Stimulated activated CD8-positive, alpha-beta memory T cell treated with anti-CD3 and anti-CD28 coated beads, Interleukin-4, amount 100 ng/mL, for 1 hour (primary cell): Measurements from ENCODE around the gene FOSB.

ENCODE experiments used
- DNase-seq, 2 donors: peaks; one replicate each; pipeline ENCODE4 v3.0.0-alpha.2; 2020; ENCODE audit warnings: low read depth in 2 of 2, low spot score in 1 of 2

The FOSB gene

GRCh38 chr19:45467115-45467455 lies 711 bp upstream of the FOSB start:
- no peak for DNase-seq

DNA sequence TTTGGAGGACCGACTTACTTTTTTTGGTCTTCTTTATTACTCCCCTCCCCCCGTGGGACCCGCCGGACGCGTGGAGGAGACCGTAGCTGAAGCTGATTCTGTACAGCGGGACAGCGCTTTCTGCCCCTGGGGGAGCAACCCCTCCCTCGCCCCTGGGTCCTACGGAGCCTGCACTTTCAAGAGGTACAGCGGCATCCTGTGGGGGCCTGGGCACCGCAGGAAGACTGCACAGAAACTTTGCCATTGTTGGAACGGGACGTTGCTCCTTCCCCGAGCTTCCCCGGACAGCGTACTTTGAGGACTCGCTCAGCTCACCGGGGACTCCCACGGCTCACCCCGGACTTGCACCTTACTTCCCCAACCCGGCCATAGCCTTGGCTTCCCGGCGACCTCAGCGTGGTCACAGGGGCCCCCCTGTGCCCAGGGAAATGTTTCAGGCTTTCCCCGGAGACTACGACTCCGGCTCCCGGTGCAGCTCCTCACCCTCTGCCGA lies 409 bp downstream of the FOSB start:
- DNase-seq, result no peak

DNA sequence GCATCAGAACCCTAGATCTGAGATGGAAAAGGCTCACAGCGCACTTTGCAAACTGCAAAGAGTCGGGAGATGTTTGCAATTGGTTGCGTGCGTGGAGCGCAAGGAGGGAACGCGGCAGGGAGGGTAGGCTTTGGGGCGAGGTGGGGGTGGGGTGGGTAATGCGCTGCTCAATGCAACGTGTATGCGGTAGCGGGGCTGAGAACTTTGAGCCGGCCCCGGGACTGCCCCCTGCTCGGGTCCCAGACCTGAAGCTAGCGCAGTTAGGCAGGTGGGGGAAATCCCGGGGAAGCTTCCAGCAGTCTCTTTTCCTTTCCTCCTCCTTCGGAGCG lies 971 bp downstream of the FOSB start:
- no peak for DNase-seq

DNA sequence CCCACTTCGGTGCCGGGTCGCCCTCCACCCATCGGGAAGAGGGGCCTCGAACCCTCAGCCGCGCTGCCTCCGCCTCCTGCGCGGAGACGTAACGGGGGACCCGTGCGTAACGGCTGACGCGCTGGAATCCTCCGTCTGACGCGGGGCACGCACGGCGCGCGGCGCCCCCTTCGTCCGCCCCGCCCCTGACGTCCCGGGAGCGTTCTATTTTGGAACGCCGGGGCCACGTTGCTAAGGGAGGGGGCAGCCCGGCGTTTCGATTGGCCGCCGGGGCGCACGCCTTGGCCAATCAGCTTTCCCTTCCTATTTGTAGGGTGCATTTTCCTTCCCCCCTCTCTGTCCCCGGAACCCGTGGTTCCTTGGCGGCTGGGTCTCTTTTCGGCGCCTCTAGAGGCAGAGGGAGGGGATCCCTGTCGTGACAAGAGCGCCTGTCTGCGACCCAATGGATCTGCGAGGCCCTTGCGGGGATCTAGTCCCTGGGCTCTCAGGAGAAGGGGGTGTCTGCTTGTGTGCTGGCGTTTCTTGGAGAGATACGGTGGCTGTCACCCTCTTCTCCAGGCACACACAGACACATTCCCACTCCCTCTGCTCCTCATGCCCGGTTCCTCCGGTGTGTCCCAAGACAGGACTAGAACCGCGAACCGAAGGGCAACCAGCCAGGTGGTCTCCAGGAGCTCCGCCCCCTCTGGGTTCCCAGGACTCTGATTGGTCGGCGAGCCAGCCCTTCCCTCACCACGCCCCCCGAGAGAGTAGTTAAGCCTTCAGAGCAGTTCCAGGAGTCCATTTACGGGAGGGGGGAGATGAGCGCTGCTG lies 1.5 kb downstream of the FOSB start:
- DNase-seq, result peak; percentile 76 to 86

GRCh38 chr19:45469945-45470761 lies 2.4 kb downstream of the FOSB start:
- no peak for DNase-seq

DNA sequence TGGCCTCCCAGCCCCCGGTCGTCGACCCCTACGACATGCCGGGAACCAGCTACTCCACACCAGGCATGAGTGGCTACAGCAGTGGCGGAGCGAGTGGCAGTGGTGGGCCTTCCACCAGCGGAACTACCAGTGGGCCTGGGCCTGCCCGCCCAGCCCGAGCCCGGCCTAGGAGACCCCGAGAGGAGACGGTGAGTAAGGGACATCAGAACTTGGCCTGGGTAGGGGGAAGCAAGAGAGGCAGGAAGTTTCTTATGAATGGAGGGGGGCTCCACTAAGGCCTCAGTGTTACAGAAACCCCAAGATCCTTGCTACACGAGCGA lies 2.9 kb downstream of the FOSB start:
- DNase-seq, result no peak

GRCh38 chr19:45471111-45471930 lies 3.5 kb downstream of the FOSB start:
- DNase-seq, result no peak

- DNase-seq, result no peak
Measured at GRCh38 chr19:45471931-45472562, 4.3 kb downstream of the FOSB start.

GRCh38 chr19:45472563-45473366 lies 5.0 kb downstream of the FOSB start:
- no peak for DNase-seq

DNA sequence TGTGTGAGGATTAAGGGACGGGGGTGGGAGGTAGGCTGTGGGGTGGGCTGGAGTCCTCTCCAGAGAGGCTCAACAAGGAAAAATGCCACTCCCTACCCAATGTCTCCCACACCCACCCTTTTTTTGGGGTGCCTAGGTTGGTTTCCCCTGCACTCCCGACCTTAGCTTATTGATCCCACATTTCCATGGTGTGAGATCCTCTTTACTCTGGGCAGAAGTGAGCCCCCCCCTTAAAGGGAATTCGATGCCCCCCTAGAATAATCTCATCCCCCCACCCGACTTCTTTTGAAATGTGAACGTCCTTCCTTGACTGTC lies 5.5 kb downstream of the FOSB start:
- no peak for DNase-seq

DNA sequence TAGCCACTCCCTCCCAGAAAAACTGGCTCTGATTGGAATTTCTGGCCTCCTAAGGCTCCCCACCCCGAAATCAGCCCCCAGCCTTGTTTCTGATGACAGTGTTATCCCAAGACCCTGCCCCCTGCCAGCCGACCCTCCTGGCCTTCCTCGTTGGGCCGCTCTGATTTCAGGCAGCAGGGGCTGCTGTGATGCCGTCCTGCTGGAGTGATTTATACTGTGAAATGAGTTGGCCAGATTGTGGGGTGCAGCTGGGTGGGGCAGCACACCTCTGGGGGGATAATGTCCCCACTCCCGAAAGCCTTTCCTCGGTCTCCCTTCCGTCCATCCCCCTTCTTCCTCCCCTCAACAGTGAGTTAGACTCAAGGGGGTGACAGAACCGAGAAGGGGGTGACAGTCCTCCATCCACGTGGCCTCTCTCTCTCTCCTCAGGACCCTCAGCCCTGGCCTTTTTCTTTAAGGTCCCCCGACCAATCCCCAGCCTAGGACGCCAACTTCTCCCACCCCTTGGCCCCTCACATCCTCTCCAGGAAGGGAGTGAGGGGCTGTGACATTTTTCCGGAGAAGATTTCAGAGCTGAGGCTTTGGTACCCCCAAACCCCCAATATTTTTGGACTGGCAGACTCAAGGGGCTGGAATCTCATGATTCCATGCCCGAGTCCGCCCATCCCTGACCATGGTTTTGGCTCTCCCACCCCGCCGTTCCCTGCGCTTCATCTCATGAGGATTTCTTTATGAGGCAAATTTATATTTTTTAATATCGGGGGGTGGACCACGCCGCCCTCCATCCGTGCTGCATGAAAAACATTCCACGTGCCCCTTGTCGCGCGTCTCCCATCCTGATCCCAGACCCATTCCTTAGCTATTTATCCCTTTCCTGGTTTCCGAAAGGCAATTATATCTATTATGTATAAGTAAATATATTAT lies 6.1 kb downstream of the FOSB start:
- DNase-seq, result no peak

GRCh38 chr19:45474606-45475521 lies 7.1 kb downstream of the FOSB start:
- DNase-seq, result no peak

GRCh38 chr19:45475537-45476291 lies 7.9 kb downstream of the FOSB start:
- DNase-seq, result no peak

- no peak for DNase-seq
Measured at GRCh38 chr19:45476304-45476703, 8.5 kb downstream of the FOSB start.

- DNase-seq, result no peak
Measured at GRCh38 chr19:45477186-45477585, 9.4 kb downstream of the FOSB start.

- no peak for DNase-seq
Measured at GRCh38 chr19:45477713-45478453, 10.1 kb downstream of the FOSB start.
